ENCODE results near the gene TBCK. TPM values are rescaled to one million over a fixed set of nuclear protein-coding genes. Genes with fewer than 3 reads are reported as not detected.

Gene TBCK
- total and polyA plus RNA-seq, 2 of the 8 experiments (the other 6 are each of a cell fraction or from before 2014, with no cell fraction given) = 10.2 to 18.7 TPM

DNA sequence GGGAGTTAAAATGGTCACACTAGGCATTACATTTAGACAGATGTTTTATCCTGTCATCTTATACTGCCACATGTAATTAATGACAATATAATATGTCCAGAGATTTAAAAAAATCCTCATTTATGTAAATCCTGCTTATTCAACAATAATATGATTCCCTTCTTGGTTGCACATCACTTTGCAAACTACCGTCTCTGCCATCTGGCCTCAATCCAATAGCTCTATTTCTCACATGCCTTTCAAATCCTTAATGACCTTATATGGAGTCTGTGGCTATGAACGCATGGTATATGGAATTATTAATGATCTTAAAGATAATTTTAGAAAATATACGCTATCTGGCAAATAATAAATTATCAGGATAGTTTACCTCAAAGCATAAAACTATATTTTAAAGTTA is 276.2 kb downstream of the TBCK start:
- no peak overlapping the region for H3K9ac ChIP-seq (replicated peaks in 1 of 4; ENCODE audit: extremely low read depth in 1 of 4, low read depth in 3 of 4, low read length in 3 of 4)
- H3K14ac ChIP-seq (ENCODE audit: insufficient read length) = no peak overlapping the region
- H4K20me1 ChIP-seq (replicated peaks in 1 of 2; ENCODE audit: control insufficient read depth in 1 of 2, insufficient read depth in 2 of 2, low read length in 2 of 2) = no peaks in the 10 kb centered on the region
- H3K4me2 ChIP-seq (ENCODE audit: insufficient read depth in 1 of 2, low read depth in 2 of 2, low read length in 2 of 2) = no peak overlapping the region
- no peak overlapping the region for H4K5ac ChIP-seq (ENCODE audit: insufficient read length, low read depth, low read length)
- WGBS, 2 experiments (ENCODE audit: extremely low coverage in 1 of 2, insufficient coverage in 1 of 2, insufficient read length in 1 of 2, insufficient replicate concordance in 2 of 2, low coverage in 1 of 2, low lambda C conversion rate in 2 of 2, missing lambda C conversion rate in 1 of 2) = 88% methylated on average over 3 of the region's 3 CpGs; no CpG with 5 or more reads in 1 of the 2 experiments
- no peak overlapping the region for H3K4ac ChIP-seq (replicated peaks; ENCODE audit: insufficient read length, low read depth, low read length)
- H3K23ac ChIP-seq (ENCODE audit: insufficient read length) = no peak overlapping the region
- H3K79me1 ChIP-seq (ENCODE audit: low read depth, low read length) = no peaks in the 10 kb centered on the region
- DNase-seq (ENCODE audit: low read depth in 1 of 2, low spot score in 2 of 2) (no peak), FAIRE-seq (no peak)
- H3K18ac ChIP-seq (ENCODE audit: extremely low read depth, low read length) = no peak overlapping the region
- H3K23me2 ChIP-seq (ENCODE audit: low read depth, low read length) = no peaks in the 10 kb centered on the region
- H3K27me3 ChIP-seq (replicated peaks in 1 of 4; ENCODE audit: control insufficient read depth in 3 of 4, extremely low read depth in 1 of 4, insufficient read depth in 3 of 4, low read length in 3 of 4) = no peaks in the 10 kb centered on the region
- H3K4me3 ChIP-seq (ENCODE audit: extremely low read depth in 1 of 4, insufficient read depth in 2 of 4, low read depth in 3 of 4, low read length in 4 of 4) = no peak overlapping the region
- no peak overlapping the region for H2BK20ac ChIP-seq (ENCODE audit: low read length)
- no peaks in the 10 kb centered on the region for H3K79me2 ChIP-seq (ENCODE audit: control insufficient read depth in 1 of 2, insufficient read depth in 2 of 2, low read length in 2 of 2)
- no peak overlapping the region for H4K8ac ChIP-seq (ENCODE audit: extremely low read depth, insufficient read depth, low read length)
- ChIA-PET CTCF (ENCODE audit: partially characterized antibody) (no interaction called here), POLR2A (ENCODE audit: partially characterized antibody) (no interaction called here)
- H3K56ac ChIP-seq (replicated peaks; ENCODE audit: insufficient read length, low read depth, low read length) = no peak overlapping the region
- H2BK120ac ChIP-seq (replicated peaks; ENCODE audit: low read depth, low read length) = no peak overlapping the region
- H3K27ac ChIP-seq (ENCODE audit: low read depth, low read length) = no peak overlapping the region
- no peak overlapping the region for H4K91ac ChIP-seq (replicated peaks; ENCODE audit: insufficient read length, low read length)
- TF ChIP-seq GTF2F1 (IDR thresholded peaks at IDR 0.05; ENCODE audit: borderline replicate concordance, low read depth, low read length) = no peak
- no peak for TF ChIP-seq BACH1 (IDR thresholded peaks at IDR 0.05; ENCODE audit: low read length)
- no peak for TF ChIP-seq KDM1A (IDR thresholded peaks at IDR 0.05; ENCODE audit: borderline replicate concordance, low read length)
- H2BK12ac ChIP-seq (ENCODE audit: low read depth, low read length) = no peak overlapping the region
- no peak overlapping the region for H2AFZ ChIP-seq (ENCODE audit: low read length)
- H3K4me1 ChIP-seq (replicated peaks in 1 of 4; ENCODE audit: control insufficient read depth in 3 of 4, insufficient read depth in 4 of 4, low read length in 3 of 4) = peaks cover 0 to 2% (median 0%) of the 10 kb centered on the region in 4 experiments; a peak in 1 of 7 replicates
- H2BK15ac ChIP-seq (ENCODE audit: low read length) = no peak overlapping the region
- no peaks in the 10 kb centered on the region for H3K9me3 ChIP-seq (ENCODE audit: insufficient read depth in 2 of 2, low read depth in 1 of 2, low read length in 1 of 2)
- H2AK5ac ChIP-seq (ENCODE audit: low read depth, low read length) = no peak overlapping the region
- no peak overlapping the region for H2BK5ac ChIP-seq (ENCODE audit: low read depth, low read length)
- no peaks in the 10 kb centered on the region for H3K36me3 ChIP-seq (ENCODE audit: control insufficient read depth in 2 of 4, insufficient read depth in 4 of 4, low read length in 3 of 4)
